HG03571 (cell line): ENCODE data around the gene UGT2B15.
"Not testable (repeated sequence)": the region's sequence is repeated elsewhere in the genome, so short reads cannot be mapped to it uniquely, and the experiment has no call there.

ENCODE experiments used
- ATAC-seq: cut with Tn5 transposase; IDR thresholded peaks from one replicate; pipeline ENCODE4 v1.9.1; 2021; ENCODE audit not compliant: unreplicated experiment

UGT2B15 gene

DNA sequence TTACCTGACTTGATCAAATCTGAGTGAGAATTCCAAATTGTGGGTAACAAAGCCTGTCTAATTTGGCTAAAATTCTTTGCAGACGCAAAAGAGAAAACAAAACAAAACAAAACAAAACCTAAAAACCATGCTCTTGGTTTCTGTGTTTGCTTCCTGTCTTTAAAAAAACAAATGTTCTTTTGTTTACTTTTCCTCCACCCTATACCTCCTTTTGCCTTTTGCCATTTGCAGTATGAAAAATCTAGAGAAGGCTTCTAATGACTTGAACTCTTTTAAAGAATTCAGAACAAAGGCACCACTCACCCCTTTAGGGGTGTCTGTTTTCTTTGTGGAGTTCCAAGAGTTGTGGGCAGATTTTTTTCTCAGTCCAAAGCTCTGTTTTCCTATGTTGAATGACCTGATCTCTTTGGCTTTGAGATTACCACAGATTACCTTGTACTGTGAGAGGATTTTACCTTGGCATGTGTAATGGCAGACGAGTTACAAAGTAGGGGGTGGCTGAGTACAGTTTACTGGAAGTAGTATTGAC lies 13.9 kb downstream of the UGT2B15 start:
- ATAC-seq, result peak; percentile 58

DNA sequence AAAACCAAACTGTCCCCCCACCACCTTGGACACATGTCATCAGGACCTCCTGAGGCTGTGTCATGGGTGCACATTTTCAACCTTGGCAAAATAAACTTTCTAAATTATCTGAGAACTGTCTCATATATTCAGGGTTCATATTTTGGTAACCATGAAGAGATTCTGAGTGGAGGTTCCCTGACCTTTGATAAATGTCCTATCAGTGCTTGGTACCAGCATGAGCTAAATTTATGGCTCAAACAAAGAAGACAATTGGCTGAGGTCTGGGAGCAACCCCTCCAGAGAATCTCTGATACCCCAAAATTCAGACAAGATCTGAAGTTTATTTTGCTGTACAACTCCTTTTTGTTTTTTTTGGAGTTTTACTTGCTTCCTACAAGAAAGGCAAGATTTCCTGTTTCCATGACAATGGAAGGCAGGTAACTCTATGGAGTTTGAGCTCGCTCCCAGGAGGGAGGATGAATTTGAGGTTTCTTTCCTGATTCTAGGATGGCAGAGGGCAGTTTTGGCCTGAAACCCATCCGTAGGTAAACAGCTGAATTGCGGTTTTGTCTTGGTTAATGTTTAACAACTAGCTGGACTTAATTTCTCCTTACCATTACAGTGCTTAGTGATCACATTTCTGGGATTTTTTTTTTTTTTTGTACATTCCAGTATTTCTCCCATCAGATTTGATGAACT lies 14.5 kb downstream of the UGT2B15 start:
- ATAC-seq, result peak; percentile 22

DNA sequence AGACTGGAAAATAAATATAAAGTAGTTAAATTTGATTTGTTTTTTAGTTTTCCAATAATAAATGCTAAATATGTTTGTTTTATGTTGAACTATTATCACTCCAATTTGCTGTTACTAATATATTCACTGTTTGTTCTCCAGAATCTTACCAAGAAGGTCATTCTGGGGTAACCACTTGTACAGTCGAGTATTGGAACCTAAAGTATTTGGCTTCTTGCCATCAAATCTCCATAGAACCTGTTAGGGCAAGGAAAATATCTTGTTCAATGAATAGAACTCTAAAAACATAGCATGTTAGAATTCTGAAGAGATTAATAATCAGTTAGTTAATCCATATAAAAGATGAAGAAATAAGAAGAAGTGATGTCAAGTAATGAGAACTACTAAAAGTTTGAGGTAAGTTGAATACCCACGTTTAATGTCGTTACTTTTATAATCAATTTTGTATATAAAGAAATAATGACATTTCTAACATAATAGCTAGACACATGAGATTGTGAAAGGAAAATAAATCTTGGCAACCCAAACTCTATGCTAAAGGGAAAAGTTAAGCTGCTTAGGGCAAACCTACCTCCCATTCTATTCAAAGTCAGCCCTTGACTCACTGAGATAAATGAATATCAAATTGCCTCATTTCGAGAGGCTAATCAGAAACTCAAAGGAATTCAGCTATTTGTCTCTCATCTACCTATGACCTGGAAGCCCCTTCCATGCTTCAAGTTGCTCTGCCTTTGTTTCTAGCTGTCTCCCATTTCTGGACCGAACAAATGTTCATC lies 15.3 kb downstream of the UGT2B15 start:
- no peak for ATAC-seq

DNA sequence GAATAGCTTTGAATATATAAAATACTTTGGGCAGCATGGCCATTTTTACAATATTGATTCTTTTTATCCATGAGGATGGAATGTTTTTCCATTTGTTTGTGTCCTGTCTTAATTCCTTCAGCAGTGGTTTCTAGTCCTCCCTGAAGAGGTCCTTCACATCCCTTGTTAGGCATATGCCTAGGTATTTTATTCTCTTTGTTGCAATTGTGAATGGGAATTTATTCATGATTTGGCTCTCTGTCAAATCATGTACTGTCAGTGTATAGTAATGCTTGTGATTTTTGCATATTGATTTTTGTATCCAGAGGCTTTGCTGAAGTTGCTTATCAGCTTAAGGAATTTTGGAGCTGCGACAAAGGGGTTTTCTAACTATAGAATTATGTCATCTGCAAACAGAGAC lies 18.5 kb downstream of the UGT2B15 start:
- ATAC-seq, result no peak

DNA sequence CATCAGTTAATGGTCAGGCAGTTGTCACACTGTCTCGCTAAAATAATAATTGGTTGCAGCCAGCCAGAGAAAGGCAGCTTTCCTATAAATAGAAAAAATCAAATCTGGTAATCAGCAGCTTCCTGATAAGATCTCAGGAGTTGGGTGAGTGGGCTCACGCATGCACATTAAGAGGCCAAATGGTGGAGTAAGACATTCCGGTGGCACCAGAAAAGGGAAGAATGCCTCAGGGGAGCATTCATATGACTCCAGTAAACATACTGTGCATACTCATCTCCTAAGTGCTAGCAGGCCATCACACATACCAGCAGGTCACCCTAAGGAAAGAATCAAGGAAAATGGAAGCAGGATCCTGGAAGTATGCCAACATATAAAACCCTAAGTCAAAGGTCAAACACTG lies 40.1 kb downstream of the UGT2B15 start:
- no peak for ATAC-seq

DNA sequence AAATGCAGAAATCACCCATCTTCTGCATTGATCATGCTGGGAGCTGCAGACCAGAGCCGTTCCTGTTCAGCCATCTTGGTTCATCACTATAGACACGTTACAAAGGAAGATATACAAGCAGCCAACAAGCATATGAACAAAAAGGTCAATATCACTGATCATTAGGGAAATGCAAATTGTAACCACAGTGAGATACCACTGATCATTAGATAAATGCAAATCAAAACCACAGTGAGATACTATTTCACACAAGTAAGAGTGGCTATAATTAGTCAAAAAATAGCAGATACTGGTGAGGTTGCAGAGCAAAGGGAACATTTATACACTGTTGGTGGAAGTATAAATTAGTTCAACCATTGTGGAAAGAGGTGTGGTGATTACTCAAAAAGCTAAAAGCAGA lies 47.7 kb downstream of the UGT2B15 start:
- ATAC-seq, result not testable (repeated sequence)

DNA sequence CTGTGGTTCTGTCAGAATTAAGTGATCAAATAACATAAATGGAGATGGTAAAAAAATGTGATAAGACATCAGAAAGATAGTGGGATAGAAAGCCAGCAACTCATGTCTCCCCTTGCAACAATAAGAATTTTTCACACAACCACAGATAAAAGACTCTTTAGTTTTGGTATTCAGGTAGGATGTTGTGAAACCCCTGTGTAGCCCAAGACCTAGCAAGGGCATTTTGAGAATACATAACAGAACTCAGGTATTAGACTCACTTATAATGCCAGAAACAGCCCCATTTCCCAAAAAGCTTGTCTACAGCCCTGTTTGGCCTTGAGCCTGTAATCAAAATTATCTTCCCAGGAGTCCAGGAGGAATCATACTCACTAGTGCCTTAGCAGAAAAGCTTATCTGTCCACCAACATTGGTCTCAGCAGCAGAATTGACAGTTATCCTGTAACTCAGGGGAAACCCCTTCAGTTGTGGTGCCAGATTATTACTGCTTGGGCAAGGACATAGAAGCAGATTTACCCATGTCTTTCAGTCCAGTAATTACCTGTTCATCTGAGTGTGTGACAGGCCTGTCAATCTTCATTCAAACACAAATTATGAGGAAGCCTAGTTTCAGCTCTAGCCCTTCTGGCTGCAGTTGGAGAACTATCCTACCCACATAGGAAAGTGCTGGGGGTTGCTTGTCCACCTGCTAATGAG lies 53.3 kb downstream of the UGT2B15 start:
- ATAC-seq, result peak; percentile 84

DNA sequence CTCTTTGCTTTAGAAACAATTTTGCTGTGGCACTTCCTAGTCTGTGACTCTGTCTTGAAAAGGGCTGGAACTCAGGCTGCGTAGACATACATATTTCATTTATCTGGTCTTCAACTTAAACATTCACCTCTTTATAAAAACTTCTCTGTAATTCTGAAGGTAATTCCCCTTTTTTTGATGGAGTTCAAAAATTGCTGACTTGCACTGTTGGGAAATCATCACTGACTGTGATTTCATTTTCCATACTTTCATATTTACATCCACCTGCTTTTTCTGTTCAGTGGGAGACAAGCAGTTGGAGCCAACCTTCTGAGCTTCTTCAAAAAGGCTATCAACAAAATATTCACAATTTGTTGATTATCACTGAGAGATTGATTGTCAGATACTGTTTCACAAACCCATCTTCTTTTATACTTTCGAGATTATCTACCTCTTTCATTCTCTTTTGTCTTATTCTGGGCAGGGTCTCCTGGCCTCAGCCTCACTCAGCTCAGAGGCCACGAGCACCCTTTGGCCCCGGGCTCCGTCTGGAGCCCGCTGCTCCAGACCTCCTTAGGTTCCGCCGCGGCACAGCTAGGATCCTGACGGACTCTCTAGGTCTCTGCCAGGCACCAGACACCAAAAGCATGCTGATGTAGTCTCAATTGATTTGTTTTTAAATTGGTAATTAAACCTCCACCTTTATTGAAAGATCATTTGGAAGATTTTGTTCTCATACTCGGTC lies 54.6 kb downstream of the UGT2B15 start:
- ATAC-seq, result no peak

DNA sequence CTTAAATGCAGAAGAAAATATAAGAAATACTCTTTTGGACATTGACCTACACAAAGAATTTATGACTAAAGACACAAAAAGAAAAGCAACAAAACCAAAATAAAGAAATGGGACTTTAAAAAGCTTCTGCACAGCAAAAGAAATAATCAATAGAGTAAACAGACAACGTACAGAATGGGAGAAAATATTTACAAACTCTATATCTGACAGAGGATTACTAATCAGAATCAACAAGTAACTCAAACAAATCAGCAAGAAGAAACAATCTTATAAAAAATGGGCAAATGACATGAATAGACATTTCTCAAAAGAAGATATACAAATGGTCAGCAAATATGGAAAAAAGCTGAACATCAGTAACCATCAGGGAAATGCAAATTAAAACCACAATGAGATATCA lies 56.7 kb downstream of the UGT2B15 start:
- ATAC-seq, result no peak

DNA sequence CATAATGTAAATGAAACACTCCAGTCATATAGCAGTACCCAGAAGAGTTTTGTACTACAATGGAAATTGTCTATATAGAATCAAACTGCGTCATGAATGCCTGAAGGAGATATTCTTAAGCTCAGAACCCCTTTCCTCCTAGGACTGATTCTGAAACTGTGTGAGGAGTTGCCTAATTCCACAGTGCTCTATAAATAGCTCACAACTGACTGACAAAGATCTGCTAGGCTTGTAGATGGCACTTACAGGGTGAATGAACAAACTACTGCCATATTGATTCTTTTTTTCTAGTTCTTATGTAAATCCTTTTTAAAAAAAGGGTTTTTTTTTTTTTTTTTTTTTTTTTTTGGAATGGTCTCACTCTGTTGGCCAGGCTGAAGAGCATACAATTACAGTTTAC lies 64.2 kb downstream of the UGT2B15 start:
- ATAC-seq, result no peak

DNA sequence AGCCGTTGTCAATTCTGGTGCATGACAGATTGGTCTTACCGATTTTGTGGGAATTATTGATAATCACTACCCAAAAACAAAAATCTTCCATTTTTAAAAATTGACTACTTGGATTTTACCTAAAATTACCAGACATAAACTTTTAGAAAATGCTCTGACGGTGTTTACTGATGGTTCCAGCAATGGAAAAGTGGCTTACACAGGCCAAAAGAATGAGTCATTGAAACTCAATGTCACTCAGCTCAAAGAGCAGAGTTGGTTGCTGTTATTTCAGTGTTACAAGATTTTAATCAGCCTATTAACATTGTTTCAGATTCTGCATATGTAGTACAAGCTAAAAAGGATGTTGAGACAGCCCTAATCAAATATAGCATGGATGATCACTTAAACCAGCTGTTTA lies 71.3 kb downstream of the UGT2B15 start:
- ATAC-seq, result no peak

DNA sequence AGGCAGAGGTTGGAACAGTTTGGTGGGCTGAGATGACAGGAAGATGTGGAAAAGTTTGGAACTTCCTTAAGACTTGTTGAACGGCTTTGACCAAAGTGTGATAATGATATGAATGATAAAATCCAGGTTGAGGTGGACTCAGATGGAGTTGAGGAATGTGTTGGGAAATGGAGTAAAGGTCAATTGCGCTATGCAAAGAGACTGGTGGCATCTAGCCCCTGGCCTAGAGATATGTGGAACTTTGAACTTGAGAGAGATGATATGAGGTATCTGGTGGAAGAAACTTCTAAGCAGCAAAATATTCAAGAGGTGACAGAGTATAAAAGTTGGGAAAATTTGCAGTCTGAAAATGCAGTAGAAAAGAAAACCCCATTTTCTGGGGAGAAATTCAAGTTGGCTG lies 73.0 kb downstream of the UGT2B15 start:
- no peak for ATAC-seq
